ENCODE measurements around the gene KRTAP5-1.

Gene KRTAP5-1

GRCh38 chr11:1542267-1542666 lies 42.8 kb downstream of the KRTAP5-1 start:
- DNase-seq = no peak

DNA sequence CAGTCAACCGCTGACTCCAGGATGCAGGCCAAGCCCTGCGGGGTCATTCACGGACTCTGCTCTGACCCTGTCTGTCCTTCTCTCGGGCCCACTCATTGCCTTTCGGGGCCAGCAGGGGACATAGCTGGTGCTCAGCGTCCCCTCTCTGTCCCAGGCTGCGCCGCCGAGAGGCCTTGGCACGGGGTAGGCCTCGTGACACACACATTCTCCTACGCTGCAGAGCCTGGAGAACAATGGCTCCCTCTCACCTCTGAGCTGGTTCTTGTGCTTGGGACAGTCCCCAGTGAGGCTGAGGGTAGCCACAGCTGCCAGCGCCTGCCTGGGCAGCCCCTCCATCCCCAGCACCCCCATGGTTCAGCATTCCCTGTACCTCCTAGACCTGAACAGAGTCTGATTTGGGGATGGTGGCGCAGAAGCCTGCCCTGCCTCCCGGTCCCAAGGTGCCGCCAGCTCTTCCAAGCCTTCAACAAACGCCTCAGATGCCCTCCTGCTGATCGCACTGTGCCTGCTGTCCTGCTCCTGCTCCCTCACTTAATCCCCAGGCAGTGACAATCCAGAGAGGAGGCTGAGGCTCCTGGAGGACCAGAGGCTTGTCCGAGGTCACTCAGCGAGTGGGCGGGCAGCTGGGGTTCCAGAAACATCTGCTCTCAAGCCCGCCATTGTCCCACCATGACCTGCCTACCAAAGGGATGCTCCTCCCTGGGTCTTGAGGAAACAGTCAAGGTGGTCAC lies 43.4 kb downstream of the KRTAP5-1 start:
- no peak for DNase-seq

- DNase-seq = no peak
These were observed 45.0 kb downstream of the KRTAP5-1 start for GRCh38 chr11:1540074-1540473.

DNA sequence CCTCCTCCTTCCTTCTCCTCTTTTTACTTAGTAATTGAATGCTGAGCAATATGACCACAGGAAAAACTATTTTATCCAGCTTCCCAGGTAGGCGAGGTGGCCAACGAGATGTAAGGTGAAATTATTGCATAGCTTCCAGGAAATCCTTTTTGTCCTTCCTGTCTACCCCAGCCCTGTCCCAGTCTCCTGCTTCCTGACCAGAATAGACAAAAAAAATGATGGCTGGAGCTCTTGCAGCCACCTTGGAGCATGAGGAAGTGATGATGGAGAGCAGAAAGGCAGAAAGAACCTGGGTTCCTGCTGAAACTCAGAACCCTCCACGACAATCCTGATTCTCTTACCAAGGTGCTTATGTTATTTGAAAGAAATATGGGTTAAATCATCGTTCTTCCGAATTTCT lies 46.9 kb downstream of the KRTAP5-1 start:
- no peak for DNase-seq

GRCh38 chr11:1536065-1536843 lies 48.8 kb downstream of the KRTAP5-1 start:
- no peak for DNase-seq

DNA sequence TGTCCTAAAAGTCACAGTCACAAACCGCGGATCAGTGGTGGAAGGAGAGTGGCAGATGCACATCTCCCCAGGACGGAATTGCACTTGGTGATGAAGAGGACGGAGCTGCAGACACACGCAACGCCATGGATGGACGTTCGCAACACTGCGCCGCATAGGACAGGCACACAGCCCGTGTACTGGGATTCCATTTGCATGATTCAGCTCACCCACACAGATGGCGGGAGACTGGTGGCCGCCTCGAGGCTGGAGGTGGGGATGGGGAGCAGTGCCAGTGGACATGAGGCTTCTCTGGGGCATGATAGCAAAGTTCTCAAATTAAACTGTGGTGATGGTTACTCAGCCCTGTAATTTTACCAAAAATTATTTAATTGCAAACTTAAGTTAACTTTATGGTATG lies 50.4 kb downstream of the KRTAP5-1 start:
- no peak for DNase-seq
